ENCODE data around the gene IRX5. TPM values are rescaled to one million over a fixed set of nuclear protein-coding genes. Genes with fewer than 3 reads are reported as not detected.

Gene IRX5
- total RNA-seq, 1 donor from 2014 or later: 4.7 TPM

DNA sequence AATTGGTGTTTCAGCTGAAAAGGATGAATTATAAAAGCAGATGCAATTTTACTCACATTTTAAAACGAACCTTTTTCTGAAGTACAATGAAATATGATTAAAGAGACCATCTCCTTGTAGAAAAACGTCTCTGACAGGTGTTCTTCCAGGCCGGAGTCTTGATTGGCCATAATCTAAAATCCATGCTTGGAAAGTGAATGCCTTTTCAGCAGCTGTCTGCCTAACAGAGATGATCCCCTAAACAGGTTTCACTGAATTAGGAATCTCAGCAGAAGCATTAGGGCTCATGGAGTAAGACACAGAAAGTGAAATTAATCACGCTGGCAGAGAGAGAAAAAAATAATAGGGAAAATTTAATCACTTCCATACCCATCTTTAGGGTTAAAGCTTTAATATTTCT lies 39.3 kb upstream of the IRX5 start:
- Mint-ChIP-seq H3K9me3 (ENCODE audit: unreplicated experiment) (no peaks in the 10 kb centered on the region), H3K36me3 (ENCODE audit: unreplicated experiment) (no peaks in the 10 kb centered on the region), H3K27me3 (ENCODE audit: unreplicated experiment) (peaks cover 1% of the 10 kb centered on the region), H3K4me1 (ENCODE audit: low read depth, unreplicated experiment) (peaks cover 4% of the 10 kb centered on the region), H3K27ac (ENCODE audit: unreplicated experiment) (no peak overlapping the region), H3K4me3 (ENCODE audit: unreplicated experiment) (no peak overlapping the region)
- TF ChIP-seq, protein P1, sequence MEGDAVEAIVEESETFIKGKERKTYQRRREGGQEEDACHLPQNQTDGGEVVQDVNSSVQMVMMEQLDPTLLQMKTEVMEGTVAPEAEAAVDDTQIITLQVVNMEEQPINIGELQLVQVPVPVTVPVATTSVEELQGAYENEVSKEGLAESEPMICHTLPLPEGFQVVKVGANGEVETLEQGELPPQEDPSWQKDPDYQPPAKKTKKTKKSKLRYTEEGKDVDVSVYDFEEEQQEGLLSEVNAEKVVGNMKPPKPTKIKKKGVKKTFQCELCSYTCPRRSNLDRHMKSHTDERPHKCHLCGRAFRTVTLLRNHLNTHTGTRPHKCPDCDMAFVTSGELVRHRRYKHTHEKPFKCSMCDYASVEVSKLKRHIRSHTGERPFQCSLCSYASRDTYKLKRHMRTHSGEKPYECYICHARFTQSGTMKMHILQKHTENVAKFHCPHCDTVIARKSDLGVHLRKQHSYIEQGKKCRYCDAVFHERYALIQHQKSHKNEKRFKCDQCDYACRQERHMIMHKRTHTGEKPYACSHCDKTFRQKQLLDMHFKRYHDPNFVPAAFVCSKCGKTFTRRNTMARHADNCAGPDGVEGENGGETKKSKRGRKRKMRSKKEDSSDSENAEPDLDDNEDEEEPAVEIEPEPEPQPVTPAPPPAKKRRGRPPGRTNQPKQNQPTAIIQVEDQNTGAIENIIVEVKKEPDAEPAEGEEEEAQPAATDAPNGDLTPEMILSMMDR (IDR thresholded peaks at IDR 0.05; ENCODE audit: partially characterized antibody, unreplicated experiment): no peak
- no peak for DNase-seq

DNA sequence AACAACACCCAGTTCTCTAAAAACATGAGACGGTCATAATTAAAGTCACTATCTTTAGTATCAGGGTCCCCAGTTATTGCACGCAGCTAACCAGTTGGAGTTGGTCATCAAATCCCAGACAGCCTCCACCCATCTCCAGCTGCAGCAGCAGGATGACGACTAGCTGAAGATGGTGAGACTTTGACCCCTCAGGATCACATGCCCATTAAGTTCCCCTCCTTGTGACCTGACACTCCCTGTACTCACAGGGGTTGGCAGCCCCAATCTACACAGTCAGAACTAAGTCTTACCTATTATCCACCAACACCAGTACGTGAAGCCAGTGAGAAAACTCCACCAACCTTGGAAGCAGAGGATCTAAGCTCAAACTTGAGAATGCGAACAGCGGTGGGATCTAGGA lies 37.7 kb upstream of the IRX5 start:
- no peak for DNase-seq
- Mint-ChIP-seq H3K4me1 (ENCODE audit: low read depth, unreplicated experiment) (peaks cover 4% of the 10 kb centered on the region), H3K27ac (ENCODE audit: unreplicated experiment) (no peak overlapping the region), H3K27me3 (ENCODE audit: unreplicated experiment) (no peaks in the 10 kb centered on the region), H3K36me3 (ENCODE audit: unreplicated experiment) (no peaks in the 10 kb centered on the region), H3K4me3 (ENCODE audit: unreplicated experiment) (no peak overlapping the region), H3K9me3 (ENCODE audit: unreplicated experiment) (no peaks in the 10 kb centered on the region)
- TF ChIP-seq, protein P1 (IDR thresholded peaks at IDR 0.05; ENCODE audit: partially characterized antibody, unreplicated experiment): no peak

DNA sequence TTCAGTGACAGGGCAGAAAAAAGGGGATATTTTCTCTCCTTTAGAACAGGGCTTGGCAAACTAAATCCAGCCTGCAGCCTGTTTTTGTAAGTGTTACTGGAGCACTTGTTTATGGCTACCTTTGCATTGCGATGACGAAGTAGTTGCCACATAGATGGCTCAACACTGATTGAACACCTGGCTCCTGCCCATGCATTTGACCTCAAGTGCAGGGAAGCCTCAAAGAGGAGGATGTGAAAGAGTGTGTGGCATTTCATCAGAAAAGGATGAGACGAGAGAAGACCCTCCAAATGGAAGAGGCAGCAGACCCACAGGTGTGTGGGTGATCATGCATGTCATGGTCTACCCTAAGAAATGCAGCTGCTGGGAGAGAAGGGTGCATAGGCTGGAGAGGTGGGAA lies 32.7 kb upstream of the IRX5 start:
- H3K27ac Mint-ChIP-seq (ENCODE audit: unreplicated experiment): no peak overlapping the region
- peaks cover 4% of the 10 kb centered on the region for H3K9me3 Mint-ChIP-seq (ENCODE audit: unreplicated experiment)
- no peak for DNase-seq
- H3K4me1 Mint-ChIP-seq (ENCODE audit: low read depth, unreplicated experiment): no peaks in the 10 kb centered on the region
- H3K36me3 Mint-ChIP-seq (ENCODE audit: unreplicated experiment): peaks cover 5% of the 10 kb centered on the region
- no peaks in the 10 kb centered on the region for H3K27me3 Mint-ChIP-seq (ENCODE audit: unreplicated experiment)
- H3K4me3 Mint-ChIP-seq (ENCODE audit: unreplicated experiment): no peak overlapping the region
- TF ChIP-seq, protein P1 (IDR thresholded peaks at IDR 0.05; ENCODE audit: partially characterized antibody, unreplicated experiment): no peak

DNA sequence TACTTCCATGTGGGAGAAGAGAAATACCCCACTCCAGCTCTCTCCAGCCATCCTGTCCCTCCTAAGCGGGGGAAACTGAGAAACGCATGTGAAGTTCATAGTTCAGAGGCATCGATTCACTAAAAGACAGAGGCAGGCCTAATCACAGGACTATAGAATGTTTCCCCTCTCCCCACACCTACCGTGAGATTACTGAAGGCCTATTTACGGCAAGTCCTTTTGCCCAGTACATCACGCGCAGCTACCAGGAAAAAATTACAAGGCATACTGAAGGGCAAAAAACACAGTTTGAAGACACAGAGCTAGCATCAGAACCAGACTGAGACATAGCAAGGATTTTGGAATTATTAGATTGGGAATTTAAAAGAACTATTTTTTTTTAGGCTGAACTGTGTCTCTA lies 29.1 kb upstream of the IRX5 start:
- no peak overlapping the region for H3K27ac Mint-ChIP-seq (ENCODE audit: unreplicated experiment)
- H3K4me1 Mint-ChIP-seq (ENCODE audit: low read depth, unreplicated experiment): no peaks in the 10 kb centered on the region
- peaks cover 4% of the 10 kb centered on the region for H3K9me3 Mint-ChIP-seq (ENCODE audit: unreplicated experiment)
- DNase-seq: no peak
- H3K27me3 Mint-ChIP-seq (ENCODE audit: unreplicated experiment): no peaks in the 10 kb centered on the region
- peaks cover 8% of the 10 kb centered on the region for H3K36me3 Mint-ChIP-seq (ENCODE audit: unreplicated experiment)
- no peak overlapping the region for H3K4me3 Mint-ChIP-seq (ENCODE audit: unreplicated experiment)
- TF ChIP-seq, protein P1 (IDR thresholded peaks at IDR 0.05; ENCODE audit: partially characterized antibody, unreplicated experiment): no peak

DNA sequence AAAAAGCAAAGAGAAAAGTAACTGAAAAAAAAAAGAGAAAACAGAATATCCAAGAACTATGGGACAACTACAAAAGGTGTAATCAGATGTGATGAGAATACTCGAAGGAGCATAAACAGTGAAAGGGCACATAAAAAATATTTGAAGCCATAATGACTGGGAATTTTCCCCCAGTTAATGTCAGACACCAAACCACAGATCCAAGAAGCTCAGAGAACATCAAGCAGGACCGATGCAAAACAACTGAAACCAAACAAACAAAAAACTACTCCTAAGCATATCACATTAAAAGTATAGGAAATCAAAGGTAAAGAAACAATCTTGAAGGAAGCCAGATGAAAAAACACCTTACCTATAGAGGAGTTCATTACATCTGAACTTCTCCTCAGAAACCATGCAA lies 27.6 kb upstream of the IRX5 start:
- Mint-ChIP-seq H3K9me3 (ENCODE audit: unreplicated experiment) (peaks cover 4% of the 10 kb centered on the region), H3K4me1 (ENCODE audit: low read depth, unreplicated experiment) (no peaks in the 10 kb centered on the region), H3K27me3 (ENCODE audit: unreplicated experiment) (no peaks in the 10 kb centered on the region), H3K27ac (ENCODE audit: unreplicated experiment) (no peak overlapping the region), H3K36me3 (ENCODE audit: unreplicated experiment) (peaks cover 8% of the 10 kb centered on the region), H3K4me3 (ENCODE audit: unreplicated experiment) (no peak overlapping the region)
- TF ChIP-seq, protein P1 (IDR thresholded peaks at IDR 0.05; ENCODE audit: partially characterized antibody, unreplicated experiment): no peak
- no peak for DNase-seq
